GM12872 (cell line): ENCODE data around the gene QRICH2.

ENCODE experiments used
- TF ChIP-seq, protein P1 (sequence below): IDR thresholded peaks from 3 replicates; pipeline ENCODE4 v1.5.1; 2011; ENCODE audit warnings: low read depth, mild to moderate bottlenecking, low read length, moderate library complexity; ENCODE audit not compliant: insufficient read depth

The QRICH2 gene, protein sequence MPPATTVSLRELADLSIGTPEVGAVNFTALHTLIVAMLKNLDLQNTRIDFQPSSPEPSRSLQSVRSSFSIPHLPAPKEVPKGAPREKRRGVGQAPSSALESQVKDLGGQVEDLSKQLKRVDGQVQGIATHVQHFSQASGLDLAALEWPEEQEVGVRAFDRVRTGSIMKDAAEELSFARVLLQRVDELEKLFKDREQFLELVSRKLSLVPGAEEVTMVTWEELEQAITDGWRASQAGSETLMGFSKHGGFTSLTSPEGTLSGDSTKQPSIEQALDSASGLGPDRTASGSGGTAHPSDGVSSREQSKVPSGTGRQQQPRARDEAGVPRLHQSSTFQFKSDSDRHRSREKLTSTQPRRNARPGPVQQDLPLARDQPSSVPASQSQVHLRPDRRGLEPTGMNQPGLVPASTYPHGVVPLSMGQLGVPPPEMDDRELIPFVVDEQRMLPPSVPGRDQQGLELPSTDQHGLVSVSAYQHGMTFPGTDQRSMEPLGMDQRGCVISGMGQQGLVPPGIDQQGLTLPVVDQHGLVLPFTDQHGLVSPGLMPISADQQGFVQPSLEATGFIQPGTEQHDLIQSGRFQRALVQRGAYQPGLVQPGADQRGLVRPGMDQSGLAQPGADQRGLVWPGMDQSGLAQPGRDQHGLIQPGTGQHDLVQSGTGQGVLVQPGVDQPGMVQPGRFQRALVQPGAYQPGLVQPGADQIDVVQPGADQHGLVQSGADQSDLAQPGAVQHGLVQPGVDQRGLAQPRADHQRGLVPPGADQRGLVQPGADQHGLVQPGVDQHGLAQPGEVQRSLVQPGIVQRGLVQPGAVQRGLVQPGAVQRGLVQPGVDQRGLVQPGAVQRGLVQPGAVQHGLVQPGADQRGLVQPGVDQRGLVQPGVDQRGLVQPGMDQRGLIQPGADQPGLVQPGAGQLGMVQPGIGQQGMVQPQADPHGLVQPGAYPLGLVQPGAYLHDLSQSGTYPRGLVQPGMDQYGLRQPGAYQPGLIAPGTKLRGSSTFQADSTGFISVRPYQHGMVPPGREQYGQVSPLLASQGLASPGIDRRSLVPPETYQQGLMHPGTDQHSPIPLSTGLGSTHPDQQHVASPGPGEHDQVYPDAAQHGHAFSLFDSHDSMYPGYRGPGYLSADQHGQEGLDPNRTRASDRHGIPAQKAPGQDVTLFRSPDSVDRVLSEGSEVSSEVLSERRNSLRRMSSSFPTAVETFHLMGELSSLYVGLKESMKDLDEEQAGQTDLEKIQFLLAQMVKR (N-terminal part only)

DNA sequence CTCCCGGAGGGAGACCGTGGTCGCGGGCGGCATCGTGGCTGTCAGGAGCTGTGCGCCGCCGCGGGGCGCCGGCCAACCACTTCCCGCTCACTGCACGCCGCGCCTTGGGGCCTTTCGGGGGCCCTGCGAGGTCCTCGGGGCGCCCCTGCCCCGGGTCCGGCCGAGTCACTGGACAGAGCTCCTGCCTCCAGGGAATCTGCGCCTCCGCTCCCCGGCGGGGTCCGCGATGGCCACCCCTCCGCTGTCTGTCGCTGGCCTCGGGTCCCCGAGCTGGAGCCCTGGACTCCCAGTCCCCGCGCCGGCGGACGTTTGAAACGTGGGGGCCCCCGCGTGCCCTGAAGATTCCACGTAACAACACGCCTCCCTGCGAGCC is at the start of gene QRICH2:
TSS of gene QRICH2 (minus strand) at position 311 of the 373 bp plus-strand sequence. CDS start at position 33, 278 bp downstream.
- TF ChIP-seq, protein P1, sequence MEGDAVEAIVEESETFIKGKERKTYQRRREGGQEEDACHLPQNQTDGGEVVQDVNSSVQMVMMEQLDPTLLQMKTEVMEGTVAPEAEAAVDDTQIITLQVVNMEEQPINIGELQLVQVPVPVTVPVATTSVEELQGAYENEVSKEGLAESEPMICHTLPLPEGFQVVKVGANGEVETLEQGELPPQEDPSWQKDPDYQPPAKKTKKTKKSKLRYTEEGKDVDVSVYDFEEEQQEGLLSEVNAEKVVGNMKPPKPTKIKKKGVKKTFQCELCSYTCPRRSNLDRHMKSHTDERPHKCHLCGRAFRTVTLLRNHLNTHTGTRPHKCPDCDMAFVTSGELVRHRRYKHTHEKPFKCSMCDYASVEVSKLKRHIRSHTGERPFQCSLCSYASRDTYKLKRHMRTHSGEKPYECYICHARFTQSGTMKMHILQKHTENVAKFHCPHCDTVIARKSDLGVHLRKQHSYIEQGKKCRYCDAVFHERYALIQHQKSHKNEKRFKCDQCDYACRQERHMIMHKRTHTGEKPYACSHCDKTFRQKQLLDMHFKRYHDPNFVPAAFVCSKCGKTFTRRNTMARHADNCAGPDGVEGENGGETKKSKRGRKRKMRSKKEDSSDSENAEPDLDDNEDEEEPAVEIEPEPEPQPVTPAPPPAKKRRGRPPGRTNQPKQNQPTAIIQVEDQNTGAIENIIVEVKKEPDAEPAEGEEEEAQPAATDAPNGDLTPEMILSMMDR = no peak

DNA sequence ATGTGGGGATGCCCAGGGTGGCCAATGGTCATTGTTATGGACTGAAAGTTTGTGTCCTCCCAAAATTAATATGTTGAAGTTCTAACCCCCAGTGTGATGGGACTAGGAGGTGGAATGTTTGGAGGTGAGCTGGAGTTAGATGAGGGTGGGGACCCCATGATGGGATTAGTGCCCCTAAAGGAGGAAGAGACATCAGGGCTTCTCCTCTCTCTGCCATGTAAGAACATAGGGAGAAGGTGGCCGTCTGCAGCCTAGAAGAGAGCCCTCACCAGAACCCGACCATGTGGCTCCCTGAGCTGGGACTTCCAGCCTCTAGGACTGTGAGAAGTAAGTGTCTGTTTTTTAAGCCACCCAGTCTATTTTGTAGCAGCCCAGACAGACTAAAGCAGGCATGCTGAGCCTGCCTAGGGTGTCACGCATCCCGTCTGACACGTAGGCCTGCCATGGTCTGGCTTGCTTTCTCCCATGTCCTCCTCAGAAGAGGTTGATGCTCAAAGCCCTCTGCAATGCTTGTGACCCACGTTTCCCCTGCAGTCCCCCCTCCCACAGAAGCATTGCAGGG is 49.6 kb upstream of the QRICH2 start:
- TF ChIP-seq, protein P1 = no peak

DNA sequence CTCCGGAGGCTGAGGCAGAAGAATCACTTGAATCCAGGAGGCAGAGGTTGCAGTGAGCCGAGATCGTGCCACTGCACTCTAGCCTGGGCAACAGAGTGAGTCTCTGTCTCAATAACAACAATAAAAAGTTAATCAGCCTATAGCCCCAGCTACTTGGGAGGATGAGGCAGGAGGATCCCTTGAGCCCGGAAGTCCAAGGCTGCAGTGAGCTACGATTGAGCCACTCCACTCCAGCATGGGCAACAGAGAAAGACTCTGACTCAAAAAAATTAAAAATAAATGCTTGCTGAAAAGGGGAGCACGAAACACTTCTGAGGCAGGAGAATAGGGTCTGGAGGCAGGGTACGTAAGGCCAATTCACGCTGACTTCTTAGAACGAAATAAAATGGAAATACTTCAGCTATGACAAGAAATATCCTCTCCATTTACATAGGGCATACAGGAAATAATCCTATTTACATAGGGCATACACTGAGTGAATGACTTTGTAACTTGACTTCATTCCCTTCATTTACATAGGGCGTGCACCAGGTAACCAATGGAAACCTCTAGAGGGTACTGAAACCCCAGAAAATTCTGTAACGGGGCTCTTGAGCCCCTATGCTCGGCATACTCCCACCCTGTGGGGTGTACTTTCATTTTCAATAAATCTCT is 48.9 kb upstream of the QRICH2 start:
- TF ChIP-seq, protein P1 = no peak

DNA sequence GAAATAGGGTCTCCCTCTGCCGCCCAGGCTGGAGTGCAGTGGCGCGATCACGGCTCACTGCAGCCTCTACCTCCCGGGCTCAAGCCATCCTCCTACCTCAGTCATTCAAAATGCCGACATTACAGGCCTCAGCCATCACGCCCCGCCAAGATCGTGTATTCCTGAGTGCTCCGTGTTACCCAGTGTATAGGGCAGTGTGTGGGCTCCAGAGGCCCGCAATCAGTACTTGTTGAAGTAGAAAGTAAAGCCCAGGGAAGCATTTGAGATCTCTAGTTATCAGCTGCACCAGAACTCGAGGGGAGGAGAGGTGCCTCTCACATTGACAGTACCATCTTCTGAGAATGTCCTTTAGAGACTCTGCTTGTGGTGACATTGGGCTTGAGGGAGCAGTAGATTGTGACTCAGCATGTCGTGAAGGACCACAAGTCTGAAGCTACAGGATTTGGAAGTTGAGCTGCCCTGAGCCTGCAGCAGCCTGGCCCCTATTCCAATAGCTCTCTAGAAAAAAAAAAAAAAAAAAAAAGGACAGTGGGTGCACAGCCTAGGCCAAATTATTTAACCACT is 46.8 kb upstream of the QRICH2 start:
- TF ChIP-seq, protein P1 = no peak

DNA sequence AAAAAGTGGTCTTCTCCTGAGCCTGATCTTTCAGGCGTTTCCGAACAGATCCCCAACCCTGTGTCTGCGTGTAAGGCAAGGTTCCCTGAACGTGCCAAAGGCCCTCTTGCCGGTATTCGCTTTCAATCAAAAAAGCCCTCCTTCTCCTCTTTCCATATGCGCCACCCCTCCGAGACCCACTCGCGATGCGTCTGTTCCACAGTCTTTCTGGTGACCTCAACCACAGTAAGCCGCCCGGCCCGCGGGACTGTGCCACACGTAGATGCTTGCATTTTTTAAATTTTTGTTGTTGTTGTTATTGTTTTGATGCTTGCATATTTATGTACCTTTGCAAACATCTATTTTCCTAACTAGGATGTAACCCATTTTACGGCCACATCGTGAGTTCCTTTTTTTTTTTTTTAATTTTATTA is 46.2 kb upstream of the QRICH2 start:
- TF ChIP-seq, protein P1 = no peak

DNA sequence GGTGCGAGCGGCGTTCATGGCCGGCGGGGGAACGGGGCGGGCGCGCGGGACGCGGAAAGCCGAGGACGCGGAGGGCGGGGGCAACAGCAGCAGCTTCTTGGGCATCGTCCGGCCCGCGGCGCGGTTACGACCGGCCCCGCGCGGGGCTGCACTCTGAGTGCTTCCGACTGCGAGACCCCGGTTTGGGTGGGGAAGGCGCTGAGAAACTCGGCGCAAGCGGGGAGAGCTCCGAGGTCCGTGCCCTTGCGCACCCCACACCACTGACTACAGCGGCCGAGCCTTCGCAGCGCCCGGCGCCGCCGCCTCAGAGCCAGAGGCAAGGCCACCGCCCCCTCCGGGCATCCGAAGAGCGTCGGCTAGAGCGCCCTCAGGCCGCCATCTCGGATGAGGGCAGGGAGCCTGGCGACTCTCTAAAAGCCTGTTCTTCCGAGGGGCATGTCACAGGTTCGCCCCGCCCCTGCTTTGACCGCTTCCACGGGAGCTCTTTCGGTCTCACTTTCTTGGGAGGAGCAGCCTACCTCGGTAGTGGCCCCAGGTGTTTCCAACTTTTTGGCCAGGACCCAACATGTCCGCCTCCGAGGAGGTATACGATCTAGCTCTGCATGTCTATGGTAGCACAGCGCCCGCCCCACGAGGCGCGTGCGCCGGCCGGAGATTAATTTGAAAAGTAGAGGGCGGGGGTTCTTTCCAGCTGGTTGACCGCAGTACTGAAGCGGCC is 45.7 kb upstream of the QRICH2 start, which contains the start of gene PRPSAP1:
TSS of gene PRPSAP1 (minus strand) at position 318 of the 718 bp plus-strand sequence. CDS start at position 105, 213 bp downstream.
- TF ChIP-seq, protein P1 = 0 out of 3 replicates have a peak, but pooled peaks have one; percentile 9
